HepG2 (cell line): Measurements from ENCODE around the gene CBY1. TPM values are rescaled to one million over a fixed set of nuclear protein-coding genes. Genes with fewer than 3 reads are reported as not detected.

Experiments used
- ATAC-seq: fragments of 200-7000 bp; cut with Tn5 transposase; 3 replicates; pipeline ENCODE4 v1.9.1; 2020; ENCODE audit warnings: mild to moderate bottlenecking, moderate library complexity
- BruUV-seq: library from RNA; stranded (reverse); fragments of 400-500 nt; replicated peaks from 2 replicates; lab custom pipeline; 2021; lab: Mats Ljungman, UMichigan
- CTCF ChIA-PET: fragments of 300-600 bp; formaldehyde crosslinking; extraction: SDS; loops from one replicate; lab custom pipeline; 2021; ENCODE audit warnings: low total read pairs, inconsistent platforms, low intra/inter-chr PET ratio; lab: Yijun Ruan, JAX
- POLR2A ChIA-PET: fragments of 350-600 bp; sonication (Branson Sonifier 250); formaldehyde crosslinking; loops from one replicate; lab custom pipeline; 2020; ENCODE audit warnings: antibody characterized with exemption, inconsistent platforms; lab: Yijun Ruan, JAX
- DNase-seq: peaks from one replicate; pipeline ENCODE4 v3.0.0-alpha.2; 2015; ENCODE audit warnings: low spot score
- FAIRE-seq: peaks from 3 replicates; lab custom pipeline; 2011; peaks lifted over from hg19 to GRCh38; lab: Jason Lieb, UNC
- H2AFZ ChIP-seq: one replicate; pipeline ENCODE4 v1.6.1; 2011; ENCODE audit warnings: low read length, inconsistent platforms
- H3K27ac ChIP-seq: fragments of 300-600 bp; 3 replicates; pipeline ENCODE4 v1.8.0; 2011; ENCODE audit warnings: mixed run types, mild to moderate bottlenecking, mixed read lengths, low read length, inconsistent platforms; ENCODE audit not compliant: insufficient read depth; ENCODE audit errors: extremely low read length
- H3K27me3 ChIP-seq, 2 experiments: fragments of 200-600 bp in 1 of 2; 2 replicates in 1 of 2; 3 replicates in 1 of 2; pipeline versions ENCODE4 v1.6.0 to v1.8.0; 2011; ENCODE audit warnings: low read length in 2 of 2, mild to moderate bottlenecking in 2 of 2, moderate library complexity in 2 of 2, inconsistent platforms in 1 of 2; ENCODE audit not compliant: insufficient read depth in 2 of 2, control insufficient read depth in 1 of 2
- H3K36me3 ChIP-seq, 2 experiments: fragments of 200-600 bp in 1 of 2; replicated peaks in 1 of 2; 2 replicates in 1 of 2; 3 replicates in 1 of 2; pipeline versions ENCODE4 v1.5.1 to v1.8.0; 2011; ENCODE audit warnings: low read length in 2 of 2, inconsistent platforms in 1 of 2; ENCODE audit not compliant: insufficient read depth in 2 of 2, control insufficient read depth in 1 of 2
- H3K4me1 ChIP-seq: 2 replicates; pipeline ENCODE4 v1.5.1; 2012; ENCODE audit warnings: low read length, inconsistent platforms; ENCODE audit not compliant: insufficient read depth
- H3K4me2 ChIP-seq: 2 replicates; pipeline ENCODE4 v1.6.0; 2011; ENCODE audit warnings: low read depth, low read length, inconsistent platforms
- H3K4me3 ChIP-seq, 3 experiments: fragments of 200-600 bp in 1 of 3; sonication (generic), shearing (Covaris generic) in 1 of 3; replicated peaks in 1 of 3; 2 replicates each; pipeline ENCODE4 v1.5.1; 2011 to 2016; ENCODE audit warnings: low read length in 3 of 3, inconsistent platforms in 2 of 3, low read depth in 2 of 3, mild to moderate bottlenecking in 2 of 3, control low read depth in 1 of 3, mixed read lengths in 1 of 3; ENCODE audit not compliant: insufficient read depth in 1 of 3
- H3K79me2 ChIP-seq: one replicate; pipeline ENCODE4 v1.6.1; 2011; ENCODE audit warnings: low read length, inconsistent platforms; ENCODE audit not compliant: insufficient read depth
- H3K9ac ChIP-seq: 2 replicates; pipeline ENCODE4 v1.6.0; 2011; ENCODE audit warnings: mild to moderate bottlenecking, low read depth, low read length, inconsistent platforms; ENCODE audit not compliant: insufficient read depth
- H3K9me3 ChIP-seq: 2 replicates; pipeline ENCODE4 v1.5.1; 2012; ENCODE audit warnings: mild to moderate bottlenecking, low read length
- H4K20me1 ChIP-seq: 2 replicates; pipeline ENCODE4 v1.6.0; 2011; ENCODE audit warnings: inconsistent platforms, mild to moderate bottlenecking, low read length, moderate library complexity; ENCODE audit not compliant: insufficient read depth
- CCDC6 ChIP-seq: sonication (generic); formaldehyde crosslinking; IDR thresholded peaks from 2 replicates; pipeline ENCODE4 v1.8.1; 2022; ENCODE audit warnings: mild to moderate bottlenecking, missing genetic modification reagents, moderate library complexity
- IRF1 ChIP-seq: sonication (generic); formaldehyde crosslinking; IDR thresholded peaks from 2 replicates; pipeline ENCODE4 v1.4.0; 2020; ENCODE audit warnings: low read depth, mild to moderate bottlenecking, missing genetic modification reagents
- MIXL1 ChIP-seq: IDR thresholded peaks from 2 replicates; pipeline ENCODE4 v1.6.1; 2016
- MXI1 ChIP-seq: IDR thresholded peaks from 3 replicates; pipeline ENCODE4 v1.6.1; 2012; ENCODE audit warnings: low read depth, low read length, inconsistent platforms, borderline replicate concordance
- RAD51 ChIP-seq: fragments of 450-650 bp; IDR thresholded peaks from 2 replicates; pipeline ENCODE4 v1.6.1; 2016; ENCODE audit warnings: borderline replicate concordance
- SALL1 ChIP-seq: sonication (generic); formaldehyde crosslinking; IDR thresholded peaks from 2 replicates; pipeline ENCODE4 v1.8.0; 2022; ENCODE audit warnings: mild to moderate bottlenecking, missing genetic modification reagents
- ZNF331 ChIP-seq: sonication (generic); formaldehyde crosslinking; IDR thresholded peaks from 2 replicates; pipeline ENCODE4 v1.4.0; 2020; ENCODE audit warnings: missing genetic modification reagents
- ZNF781 ChIP-seq: sonication (generic); formaldehyde crosslinking; IDR thresholded peaks from 2 replicates; pipeline ENCODE4 v1.5.1; 2020; ENCODE audit warnings: borderline replicate concordance, mild to moderate bottlenecking, missing genetic modification reagents; ENCODE audit errors: not compliant biosample characterization
- WGBS: methylation state at CpG from one replicate; pipeline ENCODE4 v1.1.6; 2017; ENCODE audit warnings: low lambda C conversion rate; 5-methylcytosine and 5-hydroxymethylcytosine counted together
- in situ Hi-C: cut with HindIII; loops from 2 replicates; pipeline ENCODE4 v1.10.0; 2017; ENCODE audit warnings: low pct_unique_long_range_greater_than_20kb; ENCODE audit not compliant: extremely low pct_ligation_motif_present
- intact Hi-C: fragments of 100-400 bp; cut with micrococcal nuclease; formaldehyde crosslinking; loops from one replicate; pipeline ENCODE4 v1.10.0; 2022; ENCODE audit not compliant: unreplicated experiment
- polyA plus RNA-seq, 8 experiments: library from polyadenylated mRNA; depleted of rRNA in 3 of 8; stranded (reverse) in 7 of 8; unstranded in 1 of 8; fragments of >200 nt; fragmentation: Illumina TruSeq in 4 of 8; extraction: Trizol in 4 of 8; gene quantifications; 2 replicates each; pipeline versions ENCODE4 v1.2.1 to v1.2.3, GENCODE V29; 2011 to 2016; ENCODE audit warnings: low read depth in 4 of 8, missing spikeins in 1 of 8, mixed read lengths in 1 of 8; ENCODE audit not compliant: insufficient read depth in 1 of 8
- total RNA-seq, 5 experiments: library from RNA; depleted of rRNA; stranded (reverse); fragments of >200 nt; fragmentation: Illumina TruSeq; extraction: Trizol; gene quantifications; 2 replicates each; pipeline ENCODE4 v1.2.3, GENCODE V29; 2016; ENCODE audit warnings: low read depth in 1 of 5
- TF ChIP-seq, protein P1 (sequence below): IDR thresholded peaks from 2 replicates; pipeline ENCODE4 v1.6.1; 2016
- TF ChIP-seq, protein P2 (sequence below): sonication (generic); formaldehyde crosslinking; IDR thresholded peaks from 2 replicates; pipeline ENCODE4 v1.8.0; 2022; ENCODE audit warnings: low read depth, missing genetic modification reagents

Gene CBY1
- total and polyA plus RNA-seq, 2 of the 13 experiments (the other 11 are each of a cell fraction or from before 2014, with no cell fraction given) = 19.7 to 20.3 TPM

DNA sequence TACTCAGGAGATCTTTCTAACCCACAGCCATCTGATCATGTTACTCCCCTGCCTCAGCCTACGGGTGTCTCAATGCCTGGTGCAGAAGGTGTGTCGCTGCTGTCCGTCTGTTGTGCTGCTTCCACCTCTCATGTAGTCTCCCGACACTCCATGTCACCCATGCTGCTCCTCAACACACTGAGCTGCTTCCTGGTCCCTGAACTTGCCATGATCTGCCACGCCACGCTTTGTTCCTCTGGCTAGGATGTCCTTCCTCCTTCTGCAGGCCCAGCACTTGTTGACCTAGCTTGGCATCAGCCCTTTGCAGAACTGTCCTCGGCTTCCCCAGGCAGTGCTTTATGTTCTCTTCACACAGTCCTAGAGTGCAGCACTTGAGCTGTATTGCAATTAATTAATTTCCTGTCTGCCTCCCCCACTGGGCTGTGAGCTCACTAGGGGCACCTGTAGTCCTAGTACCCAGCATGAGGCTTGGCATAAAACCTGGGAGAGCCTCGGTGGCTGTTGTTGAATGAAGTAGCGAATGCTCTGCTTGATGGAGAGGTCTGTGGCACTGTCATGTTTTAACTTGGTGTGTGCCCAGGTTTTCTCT is 58.8 kb downstream of the CBY1 start:
- H3K27me3 ChIP-seq = no peaks in the 10 kb centered on the region
- intact Hi-C loops = no loop called here
- TF ChIP-seq MXI1 = no peak
- TF ChIP-seq MIXL1 (CRISPR knock-in tag) = no peak
- TF ChIP-seq IRF1 (CRISPR knock-in tag) = no peak
- TF ChIP-seq ZNF781 (CRISPR knock-in tag) = no peak
- TF ChIP-seq ZNF331 = no peak
- no peak for TF ChIP-seq SALL1
- TF ChIP-seq CCDC6 (CRISPR knock-in tag) = no peak
- TF ChIP-seq, protein P1, sequence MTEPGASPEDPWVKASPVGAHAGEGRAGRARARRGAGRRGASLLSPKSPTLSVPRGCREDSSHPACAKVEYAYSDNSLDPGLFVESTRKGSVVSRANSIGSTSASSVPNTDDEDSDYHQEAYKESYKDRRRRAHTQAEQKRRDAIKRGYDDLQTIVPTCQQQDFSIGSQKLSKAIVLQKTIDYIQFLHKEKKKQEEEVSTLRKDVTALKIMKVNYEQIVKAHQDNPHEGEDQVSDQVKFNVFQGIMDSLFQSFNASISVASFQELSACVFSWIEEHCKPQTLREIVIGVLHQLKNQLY (CRISPR knock-in tag) = no peak
- no peak for TF ChIP-seq RAD51
- TF ChIP-seq, protein P2, sequence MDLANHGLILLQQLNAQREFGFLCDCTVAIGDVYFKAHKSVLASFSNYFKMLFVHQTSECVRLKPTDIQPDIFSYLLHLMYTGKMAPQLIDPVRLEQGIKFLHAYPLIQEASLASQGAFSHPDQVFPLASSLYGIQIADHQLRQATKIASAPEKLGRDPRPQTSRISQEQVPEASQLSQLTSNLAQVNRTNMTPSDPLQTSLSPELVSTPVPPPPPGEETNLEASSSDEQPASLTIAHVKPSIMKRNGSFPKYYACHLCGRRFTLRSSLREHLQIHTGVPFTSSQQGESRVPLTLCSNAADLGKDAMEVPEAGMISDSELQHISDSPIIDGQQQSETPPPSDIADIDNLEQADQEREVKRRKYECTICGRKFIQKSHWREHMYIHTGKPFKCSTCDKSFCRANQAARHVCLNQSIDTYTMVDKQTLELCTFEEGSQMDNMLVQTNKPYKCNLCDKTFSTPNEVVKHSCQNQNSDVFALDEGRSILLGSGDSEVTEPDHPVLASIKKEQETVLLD (CRISPR knock-in tag) = no peak
- peaks cover 38 to 55% of the 10 kb centered on the region in 2 experiments for H3K36me3 ChIP-seq
- ATAC-seq (no peak), DNase-seq (no peak), FAIRE-seq (no peak)
- in situ Hi-C loops = no loop called here
- H3K79me2 ChIP-seq = peaks cover 55% of the 10 kb centered on the region
- H2AFZ ChIP-seq = no peak overlapping the region
- no TSS peak for BruUV-seq
- H3K9ac ChIP-seq = no peak overlapping the region
- CTCF ChIA-PET = no interaction called here
- no peak overlapping the region for H3K27ac ChIP-seq
- H3K4me3 ChIP-seq = no peak overlapping the region
- H3K4me1 ChIP-seq = no peaks in the 10 kb centered on the region
- WGBS = 96% methylated on average over 9 of the region's 9 CpGs
- H3K4me2 ChIP-seq = no peak overlapping the region
- POLR2A ChIA-PET = interaction anchor here (0.8 kb wide), 1 partner anchor 10 kb away, joined by 4 read pairs; the partner anchor contains the start of gene GTPBP1
- no peaks in the 10 kb centered on the region for H3K9me3 ChIP-seq
- H4K20me1 ChIP-seq = peaks cover 51% of the 10 kb centered on the region
